CD4-positive, alpha-beta T cell treated with Interleukin-2 at 100 ng/mL for 4 hours (primary cell): Measurements from ENCODE around the gene NSDHL.

ENCODE experiments used
- DNase-seq: peaks from one replicate; pipeline ENCODE4 v3.0.0-alpha.2; 2020; ENCODE audit warnings: low spot score

The NSDHL gene

GRCh38 chrX:152915541-152916241, 84.8 kb downstream of the NSDHL start:
- no peak for DNase-seq

GRCh38 chrX:152917656-152918579, 87.1 kb downstream of the NSDHL start:
- DNase-seq: no peak

GRCh38 chrX:152918707-152919106, 87.8 kb downstream of the NSDHL start:
- DNase-seq: no peak
